Muscle of leg (tissue), 11 donors: Measurements from ENCODE around the gene PRDM16. TPM values are rescaled to one million over a fixed set of nuclear protein-coding genes. Genes with fewer than 3 reads are reported as not detected.

Source experiments
- DNase-seq: peaks from one replicate; pipeline ENCODE4 v3.0.0; 2013
- H3K27ac ChIP-seq: one replicate; pipeline ENCODE4 v1.5.1; 2013; ENCODE audit warnings: mild to moderate bottlenecking, low read length, control low read depth
- H3K27me3 ChIP-seq: one replicate; pipeline ENCODE4 v1.6.1; 2013; ENCODE audit warnings: low read length; ENCODE audit not compliant: control insufficient read depth, insufficient read depth
- H3K36me3 ChIP-seq: one replicate; pipeline ENCODE4 v1.6.1; 2013; ENCODE audit warnings: low read length; ENCODE audit not compliant: control insufficient read depth, insufficient read depth
- H3K4me1 ChIP-seq: one replicate; pipeline ENCODE4 v1.6.1; 2013; ENCODE audit warnings: low read length; ENCODE audit not compliant: control insufficient read depth, insufficient read depth
- H3K4me3 ChIP-seq: one replicate; pipeline ENCODE4 v1.5.1; 2013; ENCODE audit warnings: low read length, control low read depth
- H3K9me3 ChIP-seq: replicated peaks from 2 replicates; pipeline ENCODE4 v1.6.1; 2013; ENCODE audit warnings: low read depth, low read length; ENCODE audit not compliant: control insufficient read depth
- WGBS: methylation state at CpG from one replicate; pipeline ENCODE4 v1.1.5; 2013; ENCODE audit warnings: missing lambda C conversion rate; ENCODE audit not compliant: insufficient coverage; 5-methylcytosine and 5-hydroxymethylcytosine counted together
- polyA plus RNA-seq, 8 donors: library from polyadenylated mRNA; unstranded; fragments of 120-200 nt; gene quantifications; one replicate each; pipeline versions ENCODE4 v1.2.1 to v1.2.3, GENCODE V29; 2013; ENCODE audit warnings: inconsistent platforms in 1 of 8, low replicate concordance in 1 of 8; ENCODE audit not compliant: insufficient read length in 8 of 8, insufficient read depth in 1 of 8
- total RNA-seq: library from RNA; stranded (reverse); fragments of 120-200 nt; gene quantifications from one replicate; pipeline ENCODE4 v1.2.4, GENCODE V29; 2013

The PRDM16 gene
- total and polyA plus RNA-seq, 9 donors = 0.43 to 1.9 (median 0.95) TPM

DNA sequence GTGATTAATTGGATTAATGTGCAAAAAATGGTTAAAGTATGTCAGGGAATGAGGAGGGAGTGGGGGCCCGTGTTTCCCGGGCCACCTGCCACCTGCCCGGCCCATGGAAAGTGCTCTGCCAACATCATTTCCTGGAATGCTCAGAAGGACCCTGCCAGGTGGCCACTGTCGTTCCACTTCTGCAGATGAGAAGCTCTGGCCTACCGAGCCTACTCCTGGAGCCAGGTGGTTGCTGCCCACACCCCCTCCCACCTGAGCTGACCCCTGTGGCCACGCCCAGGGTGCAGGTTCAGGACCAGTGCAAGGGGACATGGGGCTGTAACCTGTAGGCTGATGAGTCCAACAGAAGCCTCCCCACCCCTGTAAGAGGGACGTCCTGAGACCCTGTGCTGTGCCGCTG is 99.7 kb downstream of the PRDM16 start:
- no peaks in the 10 kb centered on the region for H3K36me3 ChIP-seq
- H3K27ac ChIP-seq = no peak overlapping the region
- H3K4me3 ChIP-seq = no peak overlapping the region
- H3K4me1 ChIP-seq = peaks cover 26% of the 10 kb centered on the region
- WGBS = 26% methylated on average over 6 of the region's 8 CpGs
- no peaks in the 10 kb centered on the region for H3K9me3 ChIP-seq
- no peak for DNase-seq
- peaks cover 16% of the 10 kb centered on the region for H3K27me3 ChIP-seq

DNA sequence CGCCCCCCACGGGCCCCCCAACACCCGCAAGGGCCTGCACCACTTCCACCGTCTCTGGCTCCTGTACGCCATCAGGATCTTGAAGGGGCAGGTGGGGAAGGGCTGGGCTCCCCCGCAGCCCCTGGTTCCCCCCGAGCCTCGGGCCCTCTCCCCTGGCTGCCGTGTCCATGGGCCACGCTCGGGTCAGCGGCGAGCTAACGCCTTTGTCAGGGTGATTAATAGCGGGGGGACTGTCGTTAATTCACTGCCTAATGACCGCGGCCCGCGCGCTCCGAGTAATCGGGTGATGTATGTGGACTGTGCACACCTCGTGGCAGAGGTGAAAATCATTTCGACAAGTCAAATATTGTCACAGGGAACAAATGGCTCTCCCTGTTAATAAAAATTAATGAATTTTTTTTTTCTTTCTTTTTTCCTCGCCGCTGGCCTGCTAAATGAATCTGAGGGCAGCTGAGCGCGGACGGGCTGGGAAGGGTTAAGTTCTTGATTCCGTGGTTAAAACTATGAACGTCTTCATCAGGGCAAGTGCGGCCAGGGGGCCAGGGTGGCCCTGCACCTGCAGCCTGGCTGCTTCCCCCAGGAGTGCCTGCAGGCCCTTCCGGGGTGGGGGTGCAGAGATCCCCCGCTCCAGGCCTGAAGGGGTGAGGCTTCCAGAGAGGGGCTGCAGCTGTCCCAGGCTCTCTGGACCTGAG is 100.8 kb downstream of the PRDM16 start:
- Histone ChIP-seq H3K27me3 (peaks cover 15% of the 10 kb centered on the region), H3K27ac (no peak overlapping the region), H3K4me3 (no peak overlapping the region), H3K4me1 (peaks cover 31% of the 10 kb centered on the region), H3K36me3 (no peaks in the 10 kb centered on the region), H3K9me3 (no peaks in the 10 kb centered on the region)
- DNase-seq = no peak
- 40% methylated on average over 14 of the region's 35 CpGs for WGBS

DNA sequence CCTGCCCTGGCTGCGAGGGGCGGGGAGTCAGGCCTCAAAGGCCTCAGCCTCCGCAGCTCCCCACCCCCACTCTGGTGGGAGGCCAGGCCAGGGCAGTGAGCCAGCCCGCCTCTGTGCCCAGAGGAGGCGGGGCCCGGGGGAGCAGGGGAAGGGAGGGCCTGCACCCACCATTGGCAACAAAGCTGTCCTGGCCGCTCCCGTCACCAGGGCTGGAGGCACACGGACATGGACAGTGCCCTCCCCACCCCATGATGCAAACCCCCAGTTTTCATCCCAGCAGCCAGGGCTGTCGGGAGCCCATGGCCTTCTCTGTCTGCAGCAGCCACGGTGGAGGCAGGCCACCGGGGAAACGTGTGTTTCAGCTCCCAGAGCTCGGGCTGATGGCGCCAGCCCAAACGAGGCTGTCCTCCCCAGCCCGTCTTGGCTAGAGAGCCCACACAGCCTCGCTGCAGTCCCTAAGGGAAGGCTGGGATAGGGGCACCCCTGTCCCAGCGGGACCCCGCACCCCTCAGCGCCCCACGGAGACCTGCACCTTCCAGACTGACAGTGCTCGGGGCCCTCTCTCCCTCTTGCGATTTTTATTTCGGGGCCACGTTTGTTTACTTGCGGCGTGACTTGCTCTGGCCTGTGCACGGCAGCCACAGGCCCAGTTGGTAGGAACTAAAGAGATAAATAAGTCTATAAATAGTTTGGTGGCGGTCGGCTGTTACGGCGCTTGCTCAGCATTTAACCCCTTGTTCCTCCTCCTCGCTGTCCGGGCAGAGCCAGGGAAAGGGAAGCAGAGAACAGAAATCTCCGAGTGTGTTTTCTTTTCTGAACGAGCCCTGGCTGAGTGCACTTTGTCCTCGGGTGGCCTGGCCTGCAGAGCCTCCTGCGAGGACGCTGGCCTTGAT is 101.8 kb downstream of the PRDM16 start:
- Histone ChIP-seq H3K9me3 (no peaks in the 10 kb centered on the region), H3K27me3 (peaks cover 21% of the 10 kb centered on the region), H3K4me3 (peak overlapping the region; percentile 14), H3K4me1 (peaks cover 35% of the 10 kb centered on the region), H3K36me3 (no peaks in the 10 kb centered on the region), H3K27ac (peak overlapping the region; percentile 76)
- 3% methylated on average over 27 of the region's 40 CpGs for WGBS
- DNase-seq = peak; percentile 75

DNA sequence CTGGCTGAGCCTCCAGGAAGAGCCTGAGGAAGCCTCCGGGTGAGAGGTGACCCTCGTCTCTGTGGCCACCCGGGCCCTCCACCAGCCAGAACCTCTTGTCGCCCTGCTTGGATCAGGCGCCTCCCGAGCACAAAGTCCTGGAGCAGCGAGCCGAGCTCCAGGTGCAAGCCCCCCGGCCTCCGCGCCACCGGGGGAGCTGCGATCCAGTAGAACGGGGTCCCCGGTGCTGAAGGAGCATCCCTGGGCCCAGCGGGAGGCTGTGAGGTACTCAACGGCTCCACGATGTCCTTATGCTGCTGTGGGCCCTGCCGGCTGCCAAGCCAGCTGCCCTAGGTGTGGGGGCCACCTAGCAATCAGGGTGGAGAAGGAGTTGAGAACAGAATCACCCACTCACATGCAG is 102.8 kb downstream of the PRDM16 start:
- Histone ChIP-seq H3K27me3 (peaks cover 21% of the 10 kb centered on the region), H3K4me1 (peaks cover 35% of the 10 kb centered on the region), H3K4me3 (no peak overlapping the region), H3K9me3 (no peaks in the 10 kb centered on the region), H3K27ac (no peak overlapping the region), H3K36me3 (no peaks in the 10 kb centered on the region)
- WGBS = 83% methylated on average over 14 of the region's 19 CpGs
- no peak for DNase-seq

DNA sequence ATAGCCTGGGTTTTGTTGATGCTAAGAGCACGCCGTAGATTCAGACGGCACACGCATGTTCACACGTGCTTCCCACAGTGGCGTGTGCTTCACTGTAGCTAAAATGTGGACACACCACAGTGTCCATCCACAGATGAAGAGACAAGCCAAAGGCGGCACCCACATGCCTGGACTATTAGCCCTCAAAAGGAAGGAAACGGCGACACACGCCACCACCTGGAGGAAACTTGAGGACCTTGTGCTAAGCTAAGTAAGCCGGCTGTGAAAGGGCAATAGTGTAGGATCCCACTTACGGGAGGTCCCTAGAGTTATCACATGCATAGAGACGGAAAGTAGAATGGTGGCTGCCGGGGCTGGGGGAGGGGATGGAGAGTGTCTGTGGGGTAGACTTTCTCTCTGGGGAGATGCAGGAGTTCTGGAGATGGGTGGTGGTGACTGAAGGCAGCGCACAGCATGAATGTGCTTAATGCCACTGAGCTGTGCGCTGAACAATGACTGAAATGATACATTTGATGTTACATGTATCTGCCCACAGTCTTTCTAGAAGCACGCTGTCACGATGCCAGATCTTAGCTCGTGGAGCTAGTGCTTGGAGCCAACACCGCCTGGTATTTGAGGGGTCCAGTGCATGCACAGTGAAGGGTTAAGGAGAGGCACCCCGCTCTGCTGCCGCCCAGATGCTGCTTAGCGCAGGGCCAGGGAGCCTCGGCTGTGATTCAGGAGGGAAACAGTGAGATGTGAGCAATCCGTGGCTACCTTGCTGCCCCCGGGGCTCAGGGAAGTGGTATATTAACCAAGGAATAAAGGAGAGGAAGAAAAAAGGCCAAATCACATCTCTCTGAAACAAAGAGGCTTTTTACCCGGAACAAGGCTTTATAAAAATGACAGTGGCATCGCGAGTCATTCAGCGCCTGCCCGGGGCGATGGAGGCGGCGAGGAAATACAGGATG is 103.7 kb downstream of the PRDM16 start:
- Histone ChIP-seq H3K9me3 (no peaks in the 10 kb centered on the region), H3K27me3 (peaks cover 17% of the 10 kb centered on the region), H3K27ac (no peak overlapping the region), H3K4me3 (no peak overlapping the region), H3K4me1 (peaks cover 35% of the 10 kb centered on the region), H3K36me3 (no peaks in the 10 kb centered on the region)
- DNase-seq = no peak
- WGBS = 60% methylated on average over 26 of the region's 34 CpGs

DNA sequence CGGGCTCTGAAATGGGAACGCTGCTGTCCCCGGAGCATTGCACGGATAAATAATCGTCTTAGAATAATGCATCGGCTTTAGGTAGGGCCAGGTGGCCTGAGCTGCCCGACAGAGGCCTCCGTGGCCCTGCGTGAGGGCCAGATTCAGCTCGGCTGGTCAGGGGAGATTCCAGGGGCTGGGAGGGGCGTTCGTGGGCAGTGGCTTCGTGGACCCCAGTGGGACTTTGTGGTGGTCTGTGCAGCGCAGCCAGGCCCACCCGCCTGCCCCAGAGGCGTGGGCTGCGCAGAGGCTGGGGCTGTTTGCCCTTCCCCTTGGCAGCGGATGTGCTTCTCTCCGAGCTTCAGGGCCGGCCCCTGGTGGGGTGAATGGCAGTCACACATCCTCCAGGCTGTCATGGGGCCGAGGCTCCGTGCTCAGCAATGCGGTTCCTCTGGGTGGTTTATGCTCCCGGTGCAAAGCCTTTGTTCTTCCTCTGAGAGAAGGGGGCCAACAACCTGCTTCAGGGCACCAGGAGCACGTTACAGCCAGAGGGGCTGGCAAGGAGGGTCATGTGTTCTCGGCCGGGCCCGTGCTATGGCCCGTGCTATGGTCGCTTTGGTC is 104.5 kb downstream of the PRDM16 start:
- H3K4me3 ChIP-seq = no peak overlapping the region
- H3K27ac ChIP-seq = no peak overlapping the region
- H3K27me3 ChIP-seq = peaks cover 17% of the 10 kb centered on the region
- H3K4me1 ChIP-seq = peaks cover 35% of the 10 kb centered on the region
- H3K36me3 ChIP-seq = no peaks in the 10 kb centered on the region
- WGBS = 74% methylated on average over 30 of the region's 30 CpGs
- H3K9me3 ChIP-seq = no peaks in the 10 kb centered on the region
- DNase-seq = no peak

DNA sequence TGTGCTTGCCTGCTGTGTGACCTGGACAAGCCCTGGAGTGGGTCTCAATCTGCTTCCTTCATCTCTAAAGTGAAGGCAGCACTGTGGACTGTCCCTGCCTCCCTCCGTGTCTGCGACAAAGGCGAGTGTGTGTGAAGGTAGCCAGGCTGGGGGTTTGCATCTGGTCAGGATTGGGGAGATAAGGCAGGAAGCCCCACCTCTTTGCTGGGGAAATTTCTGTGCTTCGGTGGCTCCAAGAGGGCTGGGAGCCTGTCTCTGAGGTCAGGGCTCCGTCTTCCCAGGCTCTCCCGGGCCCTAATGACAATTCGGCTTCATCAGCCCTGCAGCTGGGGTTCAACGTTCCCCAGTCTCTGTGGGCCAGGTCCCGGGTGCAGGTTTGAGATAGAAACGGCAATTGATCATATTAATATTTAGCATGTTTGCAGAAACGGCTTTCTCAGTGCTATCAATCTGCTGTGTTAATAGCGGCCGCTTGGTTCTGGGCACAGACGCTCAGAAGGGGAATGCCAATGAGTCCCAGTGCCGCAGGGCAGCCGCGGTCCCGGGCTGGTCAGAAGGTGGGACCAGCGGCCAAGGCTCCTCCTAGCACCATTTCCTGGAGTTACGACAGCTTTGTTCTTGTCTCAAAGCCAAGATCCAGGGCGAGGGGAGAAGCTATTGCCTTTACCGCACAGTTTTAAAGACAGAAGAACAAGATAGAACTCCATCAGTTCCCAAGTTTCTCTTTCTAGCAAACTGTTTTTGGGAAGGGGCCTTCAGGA is 105.7 kb downstream of the PRDM16 start:
- H3K4me3 ChIP-seq = no peak overlapping the region
- no peak overlapping the region for H3K27ac ChIP-seq
- H3K4me1 ChIP-seq = peaks cover 32% of the 10 kb centered on the region
- peak; percentile 78 for DNase-seq
- H3K36me3 ChIP-seq = no peaks in the 10 kb centered on the region
- peaks cover 17% of the 10 kb centered on the region for H3K27me3 ChIP-seq
- H3K9me3 ChIP-seq = no peaks in the 10 kb centered on the region
- WGBS = 31% methylated on average over 18 of the region's 22 CpGs

DNA sequence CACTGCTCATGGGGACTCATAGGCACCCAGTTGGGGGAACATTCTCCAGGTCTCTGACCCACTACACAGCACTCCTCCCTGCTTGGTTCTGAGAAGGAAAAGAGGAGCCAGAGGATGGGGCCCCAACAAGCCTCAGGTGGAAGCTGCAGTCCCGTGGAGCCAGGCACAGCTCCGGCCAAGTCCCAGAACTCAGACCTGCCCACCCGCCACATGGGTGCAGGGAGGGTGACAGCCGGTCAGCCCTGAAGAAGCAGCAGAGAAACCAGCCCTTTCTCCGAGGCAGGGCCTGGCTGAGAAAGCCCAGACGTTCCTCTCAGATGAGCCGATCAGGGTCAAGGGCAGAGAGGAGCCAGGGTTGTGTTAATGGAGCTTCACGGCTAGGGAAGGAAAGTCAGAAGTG is 106.5 kb downstream of the PRDM16 start:
- no peak for DNase-seq
- no peaks in the 10 kb centered on the region for H3K36me3 ChIP-seq
- H3K27ac ChIP-seq = no peak overlapping the region
- H3K4me3 ChIP-seq = no peak overlapping the region
- H3K27me3 ChIP-seq = peaks cover 17% of the 10 kb centered on the region
- WGBS = 87% methylated on average over 4 of the region's 8 CpGs
- peaks cover 24% of the 10 kb centered on the region for H3K4me1 ChIP-seq
- no peaks in the 10 kb centered on the region for H3K9me3 ChIP-seq

DNA sequence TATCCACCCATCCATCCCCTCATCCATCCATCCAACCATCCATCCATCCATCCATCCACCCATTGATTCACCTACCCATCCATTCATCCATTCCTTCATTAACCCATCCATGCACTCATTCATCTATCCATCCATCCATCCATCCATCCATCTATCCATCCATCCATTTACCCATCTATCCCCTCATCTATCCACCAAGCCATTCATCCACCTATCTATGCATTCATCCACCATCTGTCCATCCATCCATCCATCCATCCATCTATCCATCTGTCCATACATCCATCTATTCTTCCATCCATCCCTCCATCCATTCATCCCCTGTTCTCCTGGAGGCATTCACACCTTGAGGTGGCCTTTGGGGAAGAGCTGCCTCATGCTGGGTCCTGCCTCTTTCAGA is 107.0 kb downstream of the PRDM16 start:
- no peaks in the 10 kb centered on the region for H3K36me3 ChIP-seq
- H3K4me3 ChIP-seq = no peak overlapping the region
- DNase-seq = no peak
- no peaks in the 10 kb centered on the region for H3K9me3 ChIP-seq
- H3K27me3 ChIP-seq = peaks cover 17% of the 10 kb centered on the region
- no peak overlapping the region for H3K27ac ChIP-seq
- H3K4me1 ChIP-seq = peaks cover 18% of the 10 kb centered on the region
